Hepatocyte (in vitro differentiated cells): ENCODE results near the gene NOP53. TPM values are rescaled to one million over a fixed set of nuclear protein-coding genes. Genes with fewer than 3 reads are reported as not detected.
"Not testable (repeated sequence)": the region's sequence is repeated elsewhere in the genome, so short reads cannot be mapped to it uniquely, and the experiment has no call there.

Experiments
- DNase-seq: peaks from one replicate; pipeline ENCODE4 v3.0.0-alpha.2; 2016; ENCODE audit warnings: low spot score
- H2AFZ ChIP-seq: fragments of 200-600 bp; sonication (generic); 2 replicates; pipeline ENCODE4 v1.6.0; 2016; ENCODE audit warnings: antibody characterized with exemption, mild to moderate bottlenecking
- H3K27ac ChIP-seq: fragments of 200-600 bp; sonication (generic); 2 replicates; pipeline ENCODE4 v1.5.1; 2016; ENCODE audit warnings: mild to moderate bottlenecking
- H3K27me3 ChIP-seq: fragments of 200-600 bp; sonication (generic); 2 replicates; pipeline ENCODE4 v1.6.1; 2016
- H3K36me3 ChIP-seq: fragments of 200-600 bp; sonication (generic); replicated peaks from 2 replicates; pipeline ENCODE4 v1.5.1; 2016; ENCODE audit warnings: low read depth; ENCODE audit not compliant: insufficient read depth
- H3K4me1 ChIP-seq: fragments of 200-600 bp; sonication (generic); 2 replicates; pipeline ENCODE4 v1.5.1; 2016; ENCODE audit warnings: mild to moderate bottlenecking, moderate library complexity; ENCODE audit not compliant: insufficient read depth
- H3K4me2 ChIP-seq: fragments of 200-600 bp; sonication (generic); 2 replicates; pipeline ENCODE4 v1.6.0; 2016
- H3K4me3 ChIP-seq: fragments of 200-600 bp; sonication (generic); 2 replicates; pipeline ENCODE4 v1.5.1; 2016; ENCODE audit warnings: mild to moderate bottlenecking
- H3K79me2 ChIP-seq: fragments of 200-600 bp; sonication (generic); 2 replicates; pipeline ENCODE4 v1.6.0; 2017; ENCODE audit warnings: mild to moderate bottlenecking
- H3K9me2 ChIP-seq: fragments of 200-600 bp; sonication (generic); replicated peaks from 2 replicates; pipeline ENCODE4 v1.6.0; 2017; ENCODE audit warnings: mild to moderate bottlenecking; ENCODE audit not compliant: insufficient read depth
- H3K9me3 ChIP-seq: fragments of 200-600 bp; sonication (generic); 2 replicates; pipeline ENCODE4 v1.5.1; 2016; ENCODE audit warnings: low read depth, mild to moderate bottlenecking
- H4K20me1 ChIP-seq: fragments of 200-600 bp; sonication (generic); 2 replicates; pipeline ENCODE4 v1.6.0; 2016; ENCODE audit warnings: mild to moderate bottlenecking; ENCODE audit not compliant: insufficient read depth, poor library complexity, severe bottlenecking
- EZH2 ChIP-seq: fragments of 200-600 bp; sonication (generic); IDR thresholded peaks from 2 replicates; pipeline ENCODE4 v1.6.1; 2016; ENCODE audit warnings: antibody characterized with exemption, mild to moderate bottlenecking, borderline replicate concordance
- EZH2phosphoT487 ChIP-seq: fragments of 200-600 bp; sonication (generic); IDR thresholded peaks from one replicate; pipeline ENCODE4 v1.6.1; 2018; ENCODE audit warnings: antibody characterized with exemption, mild to moderate bottlenecking, low read depth, moderate library complexity; ENCODE audit not compliant: unreplicated experiment, severe bottlenecking
- WGBS: methylation state at CpG from one replicate; pipeline ENCODE4 v1.1.6; 2016; ENCODE audit warnings: low lambda C conversion rate; ENCODE audit errors: missing lambda C conversion rate; 5-methylcytosine and 5-hydroxymethylcytosine counted together
- polyA plus RNA-seq: library from polyadenylated mRNA; unstranded; fragments of >200 nt; fragmentation: Nextera tagmentation; extraction: Ambion mirVana; gene quantifications from 2 replicates; pipeline ENCODE4 v1.2.1, GENCODE V29; 2016
- total RNA-seq: library from RNA; depleted of rRNA; stranded (reverse); fragments of >200 nt; gene quantifications from 2 replicates; pipeline ENCODE4 v1.2.3, GENCODE V29; 2014
- TF ChIP-seq, protein P1 (sequence below): fragments of 200-600 bp; sonication (generic); IDR thresholded peaks from 2 replicates; pipeline ENCODE4 v1.5.1; 2016; ENCODE audit warnings: antibody characterized with exemption, mild to moderate bottlenecking; ENCODE audit not compliant: poor library complexity

Gene NOP53
- total and polyA plus RNA-seq, 2 experiments from 2014 or later = 93.3 to 96.7 TPM

GRCh38 chr19:47781590-47782262, 36.4 kb downstream of the NOP53 start:
- 92% methylated on average over 9 of the region's 9 CpGs for WGBS
- no peak for DNase-seq
- Histone ChIP-seq H3K27ac (no peak overlapping the region), H3K4me3 (no peak overlapping the region), H3K79me2 (peaks cover 33% of the 10 kb centered on the region), H3K36me3 (no peaks in the 10 kb centered on the region), H2AFZ (no peak overlapping the region), H3K27me3 (no peaks in the 10 kb centered on the region), H4K20me1 (peaks cover 3% of the 10 kb centered on the region), H3K9me3 (no peaks in the 10 kb centered on the region), H3K4me1 (peaks cover 7% of the 10 kb centered on the region), H3K4me2 (no peak overlapping the region), H3K9me2 (no peaks in the 10 kb centered on the region)
- TF ChIP-seq EZH2 = no peak
- no peak for TF ChIP-seq EZH2phosphoT487
- TF ChIP-seq, protein P1, sequence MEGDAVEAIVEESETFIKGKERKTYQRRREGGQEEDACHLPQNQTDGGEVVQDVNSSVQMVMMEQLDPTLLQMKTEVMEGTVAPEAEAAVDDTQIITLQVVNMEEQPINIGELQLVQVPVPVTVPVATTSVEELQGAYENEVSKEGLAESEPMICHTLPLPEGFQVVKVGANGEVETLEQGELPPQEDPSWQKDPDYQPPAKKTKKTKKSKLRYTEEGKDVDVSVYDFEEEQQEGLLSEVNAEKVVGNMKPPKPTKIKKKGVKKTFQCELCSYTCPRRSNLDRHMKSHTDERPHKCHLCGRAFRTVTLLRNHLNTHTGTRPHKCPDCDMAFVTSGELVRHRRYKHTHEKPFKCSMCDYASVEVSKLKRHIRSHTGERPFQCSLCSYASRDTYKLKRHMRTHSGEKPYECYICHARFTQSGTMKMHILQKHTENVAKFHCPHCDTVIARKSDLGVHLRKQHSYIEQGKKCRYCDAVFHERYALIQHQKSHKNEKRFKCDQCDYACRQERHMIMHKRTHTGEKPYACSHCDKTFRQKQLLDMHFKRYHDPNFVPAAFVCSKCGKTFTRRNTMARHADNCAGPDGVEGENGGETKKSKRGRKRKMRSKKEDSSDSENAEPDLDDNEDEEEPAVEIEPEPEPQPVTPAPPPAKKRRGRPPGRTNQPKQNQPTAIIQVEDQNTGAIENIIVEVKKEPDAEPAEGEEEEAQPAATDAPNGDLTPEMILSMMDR = no peak

DNA sequence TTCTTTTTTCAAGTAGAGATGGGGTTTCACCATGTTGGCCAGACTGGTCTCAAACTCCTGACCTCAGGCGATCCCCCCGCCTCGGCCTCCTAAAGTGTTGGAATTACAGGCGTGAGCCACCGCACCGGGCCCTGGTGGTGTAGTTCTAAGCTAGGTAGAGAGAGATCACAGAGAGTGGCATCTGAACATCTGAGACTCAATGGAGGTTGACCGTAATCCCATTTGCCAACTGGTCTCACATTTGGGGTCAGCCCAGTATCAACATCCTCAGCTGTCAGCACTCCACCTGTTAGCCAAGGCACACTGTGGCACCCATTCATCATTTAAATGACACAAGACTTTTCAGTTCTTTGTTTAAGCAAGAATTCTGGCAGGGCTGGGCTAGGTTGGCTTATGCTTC, 41.2 kb downstream of the NOP53 start:
- Histone ChIP-seq H3K9me2 (no peaks in the 10 kb centered on the region), H3K36me3 (no peaks in the 10 kb centered on the region), H3K79me2 (no peaks in the 10 kb centered on the region), H3K27me3 (no peaks in the 10 kb centered on the region), H3K27ac (no peak overlapping the region), H3K9me3 (no peaks in the 10 kb centered on the region), H3K4me3 (no peak overlapping the region), H2AFZ (no peak overlapping the region), H3K4me2 (no peak overlapping the region), H4K20me1 (no peaks in the 10 kb centered on the region), H3K4me1 (no peaks in the 10 kb centered on the region)
- 98% methylated on average over 7 of the region's 7 CpGs for WGBS
- DNase-seq = no peak
- TF ChIP-seq EZH2 (no peak), EZH2phosphoT487 (no peak)
- TF ChIP-seq, protein P1 = no peak

DNA sequence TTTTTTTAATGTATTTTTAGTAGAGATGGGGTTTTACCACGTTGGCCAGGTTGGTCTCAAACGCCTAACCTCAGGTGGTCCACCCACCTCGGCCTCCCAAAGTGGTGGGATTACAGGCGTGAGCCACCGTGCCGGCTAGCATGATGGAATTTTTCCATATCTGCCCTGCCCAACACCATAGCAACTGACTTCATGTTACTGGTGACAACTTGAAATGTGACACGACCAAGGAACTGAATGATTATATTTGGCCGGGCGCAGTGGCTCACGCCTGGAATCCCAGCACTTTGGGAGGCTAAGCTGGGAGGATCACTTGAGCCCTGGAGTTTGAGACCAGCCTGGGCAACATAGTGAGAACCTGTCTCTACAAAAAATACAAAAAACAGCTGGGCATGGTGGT, 42.0 kb downstream of the NOP53 start:
- not testable (repeated sequence) for H3K36me3 ChIP-seq
- WGBS = 89% methylated on average over 10 of the region's 10 CpGs

DNA sequence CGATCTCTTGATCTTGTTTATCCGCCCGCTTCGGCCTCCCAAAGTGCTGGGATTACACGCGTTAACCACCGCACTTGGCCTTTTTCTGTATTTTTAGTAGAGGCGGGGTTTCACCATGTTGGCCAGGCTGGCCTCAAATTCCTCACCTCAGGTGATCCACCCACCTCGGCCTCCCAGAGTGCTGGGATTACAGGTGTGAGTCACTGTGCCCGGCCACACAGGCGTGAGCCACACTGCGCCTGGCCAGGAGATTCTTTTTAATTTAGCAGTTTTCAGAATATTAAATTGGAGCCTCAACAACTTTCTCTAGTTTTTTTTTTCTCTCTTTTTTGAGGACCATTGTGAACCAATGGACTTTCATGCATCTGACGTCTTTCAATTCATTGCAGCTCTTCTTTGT, 44.5 kb downstream of the NOP53 start:
- not testable (repeated sequence) for H3K79me2 ChIP-seq, H3K4me3 ChIP-seq, H3K9me3 ChIP-seq, H3K27ac ChIP-seq, H4K20me1 ChIP-seq, H3K36me3 ChIP-seq, H3K4me1 ChIP-seq, H3K27me3 ChIP-seq, DNase-seq, H3K9me2 ChIP-seq
- Histone ChIP-seq H3K4me2 (peak overlapping the region; percentile 54), H2AFZ (peak overlapping the region; percentile 36)
- WGBS = 64% methylated on average over 13 of the region's 13 CpGs

More for the DNA sequence above, 42.0 kb downstream of the NOP53 start:
- H3K79me2 ChIP-seq, DNase-seq, H3K9me2 ChIP-seq, H3K4me3 ChIP-seq, H3K27ac ChIP-seq, H3K4me1 ChIP-seq, H4K20me1 ChIP-seq, H3K4me2 ChIP-seq, H3K27me3 ChIP-seq, H3K9me3 ChIP-seq, H2AFZ ChIP-seq: not testable (repeated sequence)
